Measurements from ENCODE around the gene PHACTR1. TPM values are rescaled to one million over a fixed set of nuclear protein-coding genes. Genes with fewer than 3 reads are reported as not detected.

PHACTR1 gene
- total and polyA plus RNA-seq, 3 donors from 2014 or later: 5.1 to 7.6 (median 6.5) TPM

GRCh38 chr6:13282393-13283069, 566.0 kb downstream of the PHACTR1 start:
- H3K4me3 ChIP-seq: no peak overlapping the region
- DNase-seq: no peak
- TF ChIP-seq CTCF (IDR thresholded peaks at IDR 0.05): no peak
- no peak for TF ChIP-seq POLR2A (IDR thresholded peaks at IDR 0.05)
- H3K27me3 ChIP-seq: no peaks in the 10 kb centered on the region
- intact Hi-C loops (cut with DNase I; ENCODE audit: low total_unique reads): no loop called here
- no peak overlapping the region for H3K27ac ChIP-seq
- no peaks in the 10 kb centered on the region for H3K36me3 ChIP-seq (ENCODE audit: low read depth, missing control alignments)
- 68 to 80% methylated on average over 8 of the region's 8 CpGs for WGBS, 2 donors
- H3K9me3 ChIP-seq: no peaks in the 10 kb centered on the region
- H3K4me1 ChIP-seq: no peaks in the 10 kb centered on the region

GRCh38 chr6:13283331-13283730, 566.8 kb downstream of the PHACTR1 start:
- intact Hi-C loops (cut with DNase I; ENCODE audit: low total_unique reads): no loop called here
- no peak for DNase-seq
- H3K27me3 ChIP-seq: no peaks in the 10 kb centered on the region
- no peaks in the 10 kb centered on the region for H3K36me3 ChIP-seq (ENCODE audit: low read depth, missing control alignments)
- WGBS, 2 donors: 93 to 94% methylated on average over 11 to 14 of the region's 14 CpGs
- no peaks in the 10 kb centered on the region for H3K9me3 ChIP-seq
- no peaks in the 10 kb centered on the region for H3K4me1 ChIP-seq
- no peak overlapping the region for H3K27ac ChIP-seq
- no peak overlapping the region for H3K4me3 ChIP-seq
- TF ChIP-seq POLR2A (IDR thresholded peaks at IDR 0.05) (no peak), CTCF (IDR thresholded peaks at IDR 0.05) (no peak)

GRCh38 chr6:13284646-13285045, 568.1 kb downstream of the PHACTR1 start:
- TF ChIP-seq CTCF (IDR thresholded peaks at IDR 0.05) (no peak), POLR2A (IDR thresholded peaks at IDR 0.05) (no peak)
- no peak for DNase-seq
- no peak overlapping the region for H3K4me3 ChIP-seq
- intact Hi-C loops (cut with DNase I; ENCODE audit: low total_unique reads): no loop called here
- no peaks in the 10 kb centered on the region for H3K27me3 ChIP-seq
- no peaks in the 10 kb centered on the region for H3K36me3 ChIP-seq (ENCODE audit: low read depth, missing control alignments)
- H3K9me3 ChIP-seq: no peaks in the 10 kb centered on the region
- no peak overlapping the region for H3K27ac ChIP-seq
- 85 to 93% methylated on average over 4 to 6 of the region's 6 CpGs for WGBS, 2 donors
- no peaks in the 10 kb centered on the region for H3K4me1 ChIP-seq

- H3K27me3 ChIP-seq: no peaks in the 10 kb centered on the region
- intact Hi-C loops (cut with DNase I; ENCODE audit: low total_unique reads): no loop called here
- TF ChIP-seq CTCF (IDR thresholded peaks at IDR 0.05): no peak
- no peak for TF ChIP-seq POLR2A (IDR thresholded peaks at IDR 0.05)
- no peaks in the 10 kb centered on the region for H3K9me3 ChIP-seq
- no peak overlapping the region for H3K4me3 ChIP-seq
- H3K36me3 ChIP-seq (ENCODE audit: low read depth, missing control alignments): no peaks in the 10 kb centered on the region
- H3K4me1 ChIP-seq: no peaks in the 10 kb centered on the region
- no peak for DNase-seq
- no peak overlapping the region for H3K27ac ChIP-seq
- 91 to 93% methylated on average over 2 of the region's 2 CpGs for WGBS, 2 donors
Measured at GRCh38 chr6:13285705-13286104, 569.1 kb downstream of the PHACTR1 start.

- no peak for DNase-seq
Measured at GRCh38 chr6:13286181-13286580, 569.6 kb downstream of the PHACTR1 start.

More at GRCh38 chr6:13286181-13286580, 569.6 kb downstream of the PHACTR1 start:
- no peaks in the 10 kb centered on the region for H3K36me3 ChIP-seq (ENCODE audit: low read depth, missing control alignments)
- H3K4me1 ChIP-seq: no peaks in the 10 kb centered on the region
- TF ChIP-seq CTCF (IDR thresholded peaks at IDR 0.05) (no peak), POLR2A (IDR thresholded peaks at IDR 0.05) (no peak)
- no peak overlapping the region for H3K27ac ChIP-seq
- intact Hi-C loops (cut with DNase I; ENCODE audit: low total_unique reads): no loop called here
- H3K9me3 ChIP-seq: no peaks in the 10 kb centered on the region
- 81 to 90% methylated on average over 4 of the region's 4 CpGs for WGBS, 2 donors
- no peak overlapping the region for H3K4me3 ChIP-seq
- no peaks in the 10 kb centered on the region for H3K27me3 ChIP-seq

Data from testis (tissue), 3 donors.